Vagina (tissue), 2 donors: Measurements from ENCODE around the gene GRIA1.

Source experiments
- CTCF ChIP-seq, 3 experiments: fragments of 450-650 bp in 2 of 3; fragments of 200-600 bp in 1 of 3; sonication (generic) in 1 of 3; IDR thresholded peaks; one replicate each; pipeline ENCODE4 v1.5.1; 2017 to 2019; ENCODE audit warnings: antibody characterized with exemption in 3 of 3, mild to moderate bottlenecking in 2 of 3, moderate library complexity in 2 of 3
- POLR2A ChIP-seq, 2 donors: fragments of 450-650 bp; IDR thresholded peaks; one replicate each; pipeline ENCODE4 v1.6.1; 2017; ENCODE audit warnings: antibody characterized with exemption in 2 of 2, mild to moderate bottlenecking in 2 of 2, moderate library complexity in 2 of 2

DNA sequence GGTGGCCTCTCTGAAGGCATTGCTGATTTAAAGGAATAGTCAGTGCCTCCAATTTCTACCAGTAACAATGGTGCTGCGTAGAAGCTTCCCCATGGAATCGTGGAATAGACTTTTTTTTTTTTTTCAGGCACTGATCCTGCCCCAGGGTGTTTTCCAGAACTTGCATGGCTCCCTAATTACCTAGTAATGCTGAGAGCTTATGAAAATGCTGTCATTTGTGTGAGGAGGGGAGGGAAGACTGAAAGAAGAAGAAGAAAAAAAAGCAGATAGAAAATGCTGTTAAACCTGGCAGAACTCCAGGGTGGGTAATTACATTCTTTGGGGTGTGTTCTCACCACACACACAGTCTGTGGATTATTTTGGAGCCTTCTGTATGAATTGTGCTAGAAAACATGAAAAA lies 4.8 kb upstream of the GRIA1 start:
- TF ChIP-seq POLR2A (IDR thresholded peaks at IDR 0.05): no peak
- no peak for TF ChIP-seq CTCF (IDR thresholded peaks at IDR 0.05)
